Measurements from ENCODE around the gene FOXO3. TPM values are rescaled to one million over a fixed set of nuclear protein-coding genes. Genes with fewer than 3 reads are reported as not detected.

Gene FOXO3
- polyA plus RNA-seq, 1 of the 3 experiments (the other 2 are of a cell fraction), result 8.1 TPM

DNA sequence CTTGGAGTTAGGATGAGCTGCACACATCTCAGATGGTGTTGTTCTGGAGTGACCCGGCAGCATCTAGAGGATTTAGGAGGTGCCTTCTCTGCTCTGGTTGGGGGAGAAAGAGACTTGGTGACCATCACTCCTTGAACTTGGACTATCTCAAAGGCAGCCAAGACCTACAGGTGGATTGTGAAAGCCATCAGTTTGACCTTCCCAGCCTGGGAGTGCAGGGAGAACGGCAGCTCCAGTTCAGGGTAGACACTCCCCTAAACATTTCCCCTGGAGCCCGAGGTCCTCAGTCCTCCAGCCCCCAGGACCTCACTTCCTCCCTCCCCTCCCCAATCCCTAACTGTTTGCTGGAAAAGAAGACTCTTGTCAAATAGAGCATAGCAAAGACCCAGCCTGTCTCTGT, 158.8 kb downstream of the FOXO3 start:
- DNase-seq, result no peak
- peaks cover 0 to 9% of the 10 kb centered on the region in 2 experiments; a peak in 1 of 4 replicates for H3K4me1 ChIP-seq (ENCODE audit: control insufficient read depth in 1 of 2, insufficient read depth in 2 of 2, low read depth in 1 of 2, low read length in 1 of 2)
- H4K20me1 ChIP-seq (ENCODE audit: insufficient read depth), result no peaks in the 10 kb centered on the region
- ChIA-PET POLR2A (no interaction called here), CTCF (no interaction called here)
- TF ChIP-seq, protein P1, sequence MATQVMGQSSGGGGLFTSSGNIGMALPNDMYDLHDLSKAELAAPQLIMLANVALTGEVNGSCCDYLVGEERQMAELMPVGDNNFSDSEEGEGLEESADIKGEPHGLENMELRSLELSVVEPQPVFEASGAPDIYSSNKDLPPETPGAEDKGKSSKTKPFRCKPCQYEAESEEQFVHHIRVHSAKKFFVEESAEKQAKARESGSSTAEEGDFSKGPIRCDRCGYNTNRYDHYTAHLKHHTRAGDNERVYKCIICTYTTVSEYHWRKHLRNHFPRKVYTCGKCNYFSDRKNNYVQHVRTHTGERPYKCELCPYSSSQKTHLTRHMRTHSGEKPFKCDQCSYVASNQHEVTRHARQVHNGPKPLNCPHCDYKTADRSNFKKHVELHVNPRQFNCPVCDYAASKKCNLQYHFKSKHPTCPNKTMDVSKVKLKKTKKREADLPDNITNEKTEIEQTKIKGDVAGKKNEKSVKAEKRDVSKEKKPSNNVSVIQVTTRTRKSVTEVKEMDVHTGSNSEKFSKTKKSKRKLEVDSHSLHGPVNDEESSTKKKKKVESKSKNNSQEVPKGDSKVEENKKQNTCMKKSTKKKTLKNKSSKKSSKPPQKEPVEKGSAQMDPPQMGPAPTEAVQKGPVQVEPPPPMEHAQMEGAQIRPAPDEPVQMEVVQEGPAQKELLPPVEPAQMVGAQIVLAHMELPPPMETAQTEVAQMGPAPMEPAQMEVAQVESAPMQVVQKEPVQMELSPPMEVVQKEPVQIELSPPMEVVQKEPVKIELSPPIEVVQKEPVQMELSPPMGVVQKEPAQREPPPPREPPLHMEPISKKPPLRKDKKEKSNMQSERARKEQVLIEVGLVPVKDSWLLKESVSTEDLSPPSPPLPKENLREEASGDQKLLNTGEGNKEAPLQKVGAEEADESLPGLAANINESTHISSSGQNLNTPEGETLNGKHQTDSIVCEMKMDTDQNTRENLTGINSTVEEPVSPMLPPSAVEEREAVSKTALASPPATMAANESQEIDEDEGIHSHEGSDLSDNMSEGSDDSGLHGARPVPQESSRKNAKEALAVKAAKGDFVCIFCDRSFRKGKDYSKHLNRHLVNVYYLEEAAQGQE (IDR thresholded peaks at IDR 0.05; ENCODE audit: low read depth, low read length), result no peak
- TF ChIP-seq RFX5 (IDR thresholded peaks at IDR 0.05; ENCODE audit: low read length) (no peak), EZH2phosphoT487 (IDR thresholded peaks at IDR 0.05; ENCODE audit: borderline replicate concordance, low read depth) (no peak)
- TF ChIP-seq, protein P2, sequence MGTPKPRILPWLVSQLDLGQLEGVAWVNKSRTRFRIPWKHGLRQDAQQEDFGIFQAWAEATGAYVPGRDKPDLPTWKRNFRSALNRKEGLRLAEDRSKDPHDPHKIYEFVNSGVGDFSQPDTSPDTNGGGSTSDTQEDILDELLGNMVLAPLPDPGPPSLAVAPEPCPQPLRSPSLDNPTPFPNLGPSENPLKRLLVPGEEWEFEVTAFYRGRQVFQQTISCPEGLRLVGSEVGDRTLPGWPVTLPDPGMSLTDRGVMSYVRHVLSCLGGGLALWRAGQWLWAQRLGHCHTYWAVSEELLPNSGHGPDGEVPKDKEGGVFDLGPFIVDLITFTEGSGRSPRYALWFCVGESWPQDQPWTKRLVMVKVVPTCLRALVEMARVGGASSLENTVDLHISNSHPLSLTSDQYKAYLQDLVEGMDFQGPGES (IDR thresholded peaks at IDR 0.05; ENCODE audit: low read depth, low read length), result no peak
- TF ChIP-seq, protein P3, sequence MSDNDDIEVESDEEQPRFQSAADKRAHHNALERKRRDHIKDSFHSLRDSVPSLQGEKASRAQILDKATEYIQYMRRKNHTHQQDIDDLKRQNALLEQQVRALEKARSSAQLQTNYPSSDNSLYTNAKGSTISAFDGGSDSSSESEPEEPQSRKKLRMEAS (IDR thresholded peaks at IDR 0.05; ENCODE audit: low read depth), result no peak
- TF ChIP-seq, protein P4, sequence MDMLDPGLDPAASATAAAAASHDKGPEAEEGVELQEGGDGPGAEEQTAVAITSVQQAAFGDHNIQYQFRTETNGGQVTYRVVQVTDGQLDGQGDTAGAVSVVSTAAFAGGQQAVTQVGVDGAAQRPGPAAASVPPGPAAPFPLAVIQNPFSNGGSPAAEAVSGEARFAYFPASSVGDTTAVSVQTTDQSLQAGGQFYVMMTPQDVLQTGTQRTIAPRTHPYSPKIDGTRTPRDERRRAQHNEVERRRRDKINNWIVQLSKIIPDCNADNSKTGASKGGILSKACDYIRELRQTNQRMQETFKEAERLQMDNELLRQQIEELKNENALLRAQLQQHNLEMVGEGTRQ (IDR thresholded peaks at IDR 0.05; ENCODE audit: borderline replicate concordance, low read depth, low read length), result no peak
- TF ChIP-seq, protein P5, sequence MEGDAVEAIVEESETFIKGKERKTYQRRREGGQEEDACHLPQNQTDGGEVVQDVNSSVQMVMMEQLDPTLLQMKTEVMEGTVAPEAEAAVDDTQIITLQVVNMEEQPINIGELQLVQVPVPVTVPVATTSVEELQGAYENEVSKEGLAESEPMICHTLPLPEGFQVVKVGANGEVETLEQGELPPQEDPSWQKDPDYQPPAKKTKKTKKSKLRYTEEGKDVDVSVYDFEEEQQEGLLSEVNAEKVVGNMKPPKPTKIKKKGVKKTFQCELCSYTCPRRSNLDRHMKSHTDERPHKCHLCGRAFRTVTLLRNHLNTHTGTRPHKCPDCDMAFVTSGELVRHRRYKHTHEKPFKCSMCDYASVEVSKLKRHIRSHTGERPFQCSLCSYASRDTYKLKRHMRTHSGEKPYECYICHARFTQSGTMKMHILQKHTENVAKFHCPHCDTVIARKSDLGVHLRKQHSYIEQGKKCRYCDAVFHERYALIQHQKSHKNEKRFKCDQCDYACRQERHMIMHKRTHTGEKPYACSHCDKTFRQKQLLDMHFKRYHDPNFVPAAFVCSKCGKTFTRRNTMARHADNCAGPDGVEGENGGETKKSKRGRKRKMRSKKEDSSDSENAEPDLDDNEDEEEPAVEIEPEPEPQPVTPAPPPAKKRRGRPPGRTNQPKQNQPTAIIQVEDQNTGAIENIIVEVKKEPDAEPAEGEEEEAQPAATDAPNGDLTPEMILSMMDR (IDR thresholded peaks at IDR 0.05), result no peak
- no peak overlapping the region for H3K4me3 ChIP-seq (ENCODE audit: low read depth in 2 of 2, low read length in 1 of 2)
- H3K36me3 ChIP-seq (replicated peaks in 1 of 2; ENCODE audit: control insufficient read depth in 1 of 2, insufficient read depth in 2 of 2, low read length in 1 of 2), result peaks cover 0 to 4% of the 10 kb centered on the region in 2 experiments
- H3K9me2 ChIP-seq, result no peaks in the 10 kb centered on the region
- no peaks in the 10 kb centered on the region for H3K27me3 ChIP-seq (ENCODE audit: insufficient read depth)
- H3K9me3 ChIP-seq, result no peaks in the 10 kb centered on the region
- no peak overlapping the region for H3K4me2 ChIP-seq
- no peaks in the 10 kb centered on the region for H3K79me2 ChIP-seq (ENCODE audit: insufficient read depth)
- no peaks in the 10 kb centered on the region for H3F3A ChIP-seq (replicated peaks; ENCODE audit: insufficient read depth)
- no peak overlapping the region for H3K27ac ChIP-seq (ENCODE audit: low read depth in 2 of 2, low read length in 1 of 2)
- WGBS (ENCODE audit: low lambda C conversion rate), result 78% methylated on average over 3 of the region's 3 CpGs
- no peak overlapping the region for H2AFZ ChIP-seq (ENCODE audit: low read depth)
- no peak overlapping the region for H3K9ac ChIP-seq

DNA sequence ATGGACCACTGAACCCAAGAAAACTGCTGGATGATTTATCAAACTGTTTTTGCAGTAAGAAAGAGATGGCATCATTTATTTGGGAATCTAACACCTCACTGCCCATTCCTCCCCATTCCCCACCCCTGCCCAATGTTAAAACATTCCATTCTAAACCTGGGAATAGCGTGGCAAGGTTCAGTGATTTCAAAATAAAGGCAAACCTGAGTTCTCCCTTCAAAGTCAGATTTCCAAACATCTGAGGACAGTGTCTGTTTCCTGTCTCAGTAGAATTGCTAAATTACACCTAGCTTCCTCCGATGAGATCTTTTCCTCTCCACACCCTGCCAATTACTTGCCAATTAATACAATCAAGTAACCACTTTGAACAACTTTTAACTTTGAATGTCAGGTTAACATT, 160.1 kb downstream of the FOXO3 start:
- no peak overlapping the region for H2AFZ ChIP-seq (ENCODE audit: low read depth)
- TF ChIP-seq, protein P6, sequence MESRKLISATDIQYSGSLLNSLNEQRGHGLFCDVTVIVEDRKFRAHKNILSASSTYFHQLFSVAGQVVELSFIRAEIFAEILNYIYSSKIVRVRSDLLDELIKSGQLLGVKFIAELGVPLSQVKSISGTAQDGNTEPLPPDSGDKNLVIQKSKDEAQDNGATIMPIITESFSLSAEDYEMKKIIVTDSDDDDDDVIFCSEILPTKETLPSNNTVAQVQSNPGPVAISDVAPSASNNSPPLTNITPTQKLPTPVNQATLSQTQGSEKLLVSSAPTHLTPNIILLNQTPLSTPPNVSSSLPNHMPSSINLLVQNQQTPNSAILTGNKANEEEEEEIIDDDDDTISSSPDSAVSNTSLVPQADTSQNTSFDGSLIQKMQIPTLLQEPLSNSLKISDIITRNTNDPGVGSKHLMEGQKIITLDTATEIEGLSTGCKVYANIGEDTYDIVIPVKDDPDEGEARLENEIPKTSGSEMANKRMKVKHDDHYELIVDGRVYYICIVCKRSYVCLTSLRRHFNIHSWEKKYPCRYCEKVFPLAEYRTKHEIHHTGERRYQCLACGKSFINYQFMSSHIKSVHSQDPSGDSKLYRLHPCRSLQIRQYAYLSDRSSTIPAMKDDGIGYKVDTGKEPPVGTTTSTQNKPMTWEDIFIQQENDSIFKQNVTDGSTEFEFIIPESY (IDR thresholded peaks at IDR 0.05; ENCODE audit: borderline replicate concordance, low read depth), result no peak
- TF ChIP-seq NFIC (IDR thresholded peaks at IDR 0.05; ENCODE audit: borderline replicate concordance) (no peak), GATA2 (CRISPR knock-in tag; IDR thresholded peaks at IDR 0.05) (no peak)
- TF ChIP-seq, protein P7, sequence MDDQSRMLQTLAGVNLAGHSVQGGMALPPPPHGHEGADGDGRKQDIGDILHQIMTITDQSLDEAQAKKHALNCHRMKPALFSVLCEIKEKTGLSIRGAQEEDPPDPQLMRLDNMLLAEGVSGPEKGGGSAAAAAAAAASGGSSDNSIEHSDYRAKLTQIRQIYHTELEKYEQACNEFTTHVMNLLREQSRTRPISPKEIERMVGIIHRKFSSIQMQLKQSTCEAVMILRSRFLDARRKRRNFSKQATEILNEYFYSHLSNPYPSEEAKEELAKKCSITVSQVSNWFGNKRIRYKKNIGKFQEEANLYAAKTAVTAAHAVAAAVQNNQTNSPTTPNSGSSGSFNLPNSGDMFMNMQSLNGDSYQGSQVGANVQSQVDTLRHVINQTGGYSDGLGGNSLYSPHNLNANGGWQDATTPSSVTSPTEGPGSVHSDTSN (IDR thresholded peaks at IDR 0.05), result no peak

More for the DNA sequence above, 160.1 kb downstream of the FOXO3 start:
- Histone ChIP-seq H3F3A (replicated peaks; ENCODE audit: insufficient read depth) (no peaks in the 10 kb centered on the region), H3K79me2 (ENCODE audit: insufficient read depth) (no peaks in the 10 kb centered on the region), H3K27ac (ENCODE audit: low read depth in 2 of 2, low read length in 1 of 2) (no peak overlapping the region), H3K36me3 (replicated peaks in 1 of 2; ENCODE audit: control insufficient read depth in 1 of 2, insufficient read depth in 2 of 2, low read length in 1 of 2) (peaks cover 0 to 4% of the 10 kb centered on the region in 2 experiments), H3K9ac (no peak overlapping the region), H3K4me1 (ENCODE audit: control insufficient read depth in 1 of 2, insufficient read depth in 2 of 2, low read depth in 1 of 2, low read length in 1 of 2) (peaks cover 0 to 4% of the 10 kb centered on the region in 2 experiments; a peak in 1 of 4 replicates), H3K4me3 (ENCODE audit: low read depth in 2 of 2, low read length in 1 of 2) (no peak overlapping the region), H3K9me2 (no peaks in the 10 kb centered on the region), H3K27me3 (ENCODE audit: insufficient read depth) (no peaks in the 10 kb centered on the region), H3K4me2 (no peak overlapping the region), H4K20me1 (ENCODE audit: insufficient read depth) (no peaks in the 10 kb centered on the region), H3K9me3 (no peaks in the 10 kb centered on the region)
- no peak for DNase-seq
- ChIA-PET POLR2A (no interaction called here), CTCF (no interaction called here)
- WGBS (ENCODE audit: low lambda C conversion rate), result 69% methylated on average over 2 of the region's 2 CpGs

Measured in SK-N-SH (cell line).